Endothelial cell of umbilical vein (primary cell): ENCODE results near the gene MRC2. TPM values are rescaled to one million over a fixed set of nuclear protein-coding genes. Genes with fewer than 3 reads are reported as not detected.

Experiments used
- BruUV-seq: library from RNA; stranded (reverse); fragments of 400-500 nt; replicated peaks from 2 replicates; lab custom pipeline; 2021; lab: Mats Ljungman, UMichigan
- CTCF ChIA-PET: fragments of 300-600, 350-600 bp; sonication (Branson Sonifier 250); formaldehyde crosslinking; loops from one replicate; lab custom pipeline; 2021; ENCODE audit warnings: antibody characterized with exemption, inconsistent platforms; lab: Charles Lee
- POLR2A ChIA-PET: fragments of 300-600, 350-600 bp; sonication (Branson Sonifier 250); formaldehyde crosslinking; loops from one replicate; lab custom pipeline; 2021; ENCODE audit warnings: antibody characterized with exemption, inconsistent platforms; lab: Charles Lee
- DNase-seq: peaks from one replicate; pipeline ENCODE4 v3.0.0-alpha.2; 2011; ENCODE audit warnings: low read depth, low spot score
- FAIRE-seq: peaks from 2 replicates; lab custom pipeline; 2011; peaks lifted over from hg19 to GRCh38; lab: Jason Lieb, UNC
- H2AFZ ChIP-seq: 2 replicates; pipeline ENCODE4 v1.6.0; 2012; ENCODE audit warnings: low read depth, low read length, control low read depth, inconsistent platforms
- H3K27ac ChIP-seq: 2 replicates; pipeline ENCODE4 v1.5.1; 2011; ENCODE audit warnings: low read depth, mild to moderate bottlenecking, control low read depth, low read length, moderate library complexity; ENCODE audit not compliant: insufficient read depth
- H3K27me3 ChIP-seq, 2 experiments: 2 replicates each; pipeline versions ENCODE4 v1.6.0 to v1.6.1; 2011; ENCODE audit warnings: low read length in 2 of 2, mixed read lengths in 1 of 2; ENCODE audit not compliant: control insufficient read depth in 2 of 2, insufficient read depth in 2 of 2
- H3K36me3 ChIP-seq, 2 experiments: 2 replicates in 1 of 2; 3 replicates in 1 of 2; pipeline ENCODE4 v1.5.1; 2011; ENCODE audit warnings: low read length in 2 of 2, mild to moderate bottlenecking in 1 of 2, moderate library complexity in 1 of 2; ENCODE audit not compliant: control insufficient read depth in 2 of 2, insufficient read depth in 2 of 2; ENCODE audit errors: extremely low read depth in 1 of 2
- H3K4me1 ChIP-seq: 3 replicates; pipeline ENCODE4 v1.5.1; 2011; ENCODE audit warnings: mild to moderate bottlenecking, low read length; ENCODE audit not compliant: control insufficient read depth, insufficient read depth; ENCODE audit errors: extremely low read depth
- H3K4me2 ChIP-seq: 2 replicates; pipeline ENCODE4 v1.6.1; 2011; ENCODE audit warnings: low read length, control low read depth, mixed read lengths; ENCODE audit not compliant: insufficient read depth
- H3K4me3 ChIP-seq, 3 experiments: fragments of 200-600 bp in 1 of 3; sonication (generic), shearing (Covaris generic) in 1 of 3; replicated peaks in 1 of 3; 2 replicates each; pipeline ENCODE4 v1.5.1; 2011 to 2016; ENCODE audit warnings: control low read depth in 3 of 3, low read length in 3 of 3, mild to moderate bottlenecking in 2 of 3, inconsistent platforms in 1 of 3, low read depth in 1 of 3, moderate library complexity in 1 of 3; ENCODE audit not compliant: insufficient read depth in 1 of 3
- H3K79me2 ChIP-seq: 2 replicates; pipeline ENCODE4 v1.6.0; 2012; ENCODE audit warnings: low read length, inconsistent platforms; ENCODE audit not compliant: control insufficient read depth, insufficient read depth
- H3K9ac ChIP-seq: replicated peaks from 2 replicates; pipeline ENCODE3; 2011; ENCODE audit warnings: low read length, control low read depth; ENCODE audit not compliant: insufficient read depth; ENCODE audit errors: extremely low read depth
- H3K9me1 ChIP-seq: replicated peaks from 3 replicates; pipeline ENCODE4 v1.6.0; 2011; ENCODE audit warnings: mild to moderate bottlenecking, low read length; ENCODE audit not compliant: control insufficient read depth, insufficient read depth; ENCODE audit errors: extremely low read depth
- H3K9me3 ChIP-seq: replicated peaks from 2 replicates; pipeline ENCODE4 v1.5.1; 2012; ENCODE audit warnings: low read length, inconsistent platforms; ENCODE audit not compliant: control insufficient read depth, insufficient read depth
- H4K20me1 ChIP-seq: replicated peaks from 2 replicates; pipeline ENCODE3; 2011; ENCODE audit warnings: mild to moderate bottlenecking, low read length; ENCODE audit not compliant: control insufficient read depth, insufficient read depth; ENCODE audit errors: extremely low read depth
- EZH2 ChIP-seq: IDR thresholded peaks from 2 replicates; pipeline ENCODE4 v1.6.1; 2012; ENCODE audit warnings: borderline replicate concordance, low read depth, mild to moderate bottlenecking, moderate library complexity, low read length, inconsistent platforms; ENCODE audit not compliant: severe bottlenecking
- FOS ChIP-seq: IDR thresholded peaks from 2 replicates; pipeline ENCODE4 v1.6.1; 2011; ENCODE audit warnings: mild to moderate bottlenecking, low read length, moderate library complexity, borderline replicate concordance; ENCODE audit not compliant: insufficient read depth
- GATA2 ChIP-seq: IDR thresholded peaks from 2 replicates; pipeline ENCODE4 v1.7.0; 2011; ENCODE audit warnings: low read depth, mild to moderate bottlenecking, moderate library complexity, mixed read lengths, low read length; ENCODE audit not compliant: insufficient read length, insufficient read depth
- JUN ChIP-seq: IDR thresholded peaks from 2 replicates; pipeline ENCODE4 v1.6.1; 2011; ENCODE audit warnings: borderline replicate concordance, low read depth; ENCODE audit not compliant: insufficient read length, insufficient read depth
- MYC ChIP-seq: IDR thresholded peaks from one replicate; pipeline ENCODE4 v1.6.1; 2011; ENCODE audit warnings: mild to moderate bottlenecking, low read depth, low read length
- POLR2A ChIP-seq: IDR thresholded peaks from 2 replicates; pipeline ENCODE4 v1.6.1; 2012; ENCODE audit warnings: low read depth, mild to moderate bottlenecking, control low read depth, low read length
- POLR2AphosphoS5 ChIP-seq: IDR thresholded peaks from 2 replicates; pipeline ENCODE4 v1.6.1; 2012; ENCODE audit warnings: low read depth, mild to moderate bottlenecking, control low read depth, low read length, moderate library complexity; ENCODE audit not compliant: insufficient read depth
- dilution Hi-C: fragments of 300-500 bp; cut with MboI; formaldehyde crosslinking; loops from one replicate; pipeline ENCODE4 v1.15.0; 2019; ENCODE audit warnings: low sequenced_read_pairs; ENCODE audit not compliant: extremely low pct_ligation_motif_present
- intact Hi-C: fragments of 100-400 bp; cut with micrococcal nuclease; formaldehyde crosslinking; loops from one replicate; pipeline ENCODE4 v1.10.0; 2022
- polyA plus RNA-seq, 4 experiments: library from polyadenylated mRNA; depleted of rRNA in 3 of 4; stranded (reverse) in 3 of 4; unstranded in 1 of 4; fragments of >200 nt; gene quantifications; 2 replicates each; pipeline versions ENCODE4 v1.2.1 to v1.2.3, GENCODE V29; 2011 to 2012; ENCODE audit warnings: missing spikeins in 1 of 4
- total RNA-seq: library from RNA; stranded (reverse); gene quantifications from 2 replicates; pipeline ENCODE4 v1.2.3, GENCODE V29; 2021
- TF ChIP-seq, protein P1 (sequence below), 2 donors: IDR thresholded peaks; 1 replicate in 1 of 2; 2 replicates in 1 of 2; pipeline ENCODE4 v1.5.1; 2011; ENCODE audit warnings: low read length in 2 of 2, mild to moderate bottlenecking in 2 of 2, moderate library complexity in 2 of 2, control low read depth in 1 of 2, inconsistent platforms in 1 of 2, low read depth in 1 of 2; ENCODE audit not compliant: insufficient read depth in 1 of 2; ENCODE audit errors: extremely low read depth in 1 of 2
- TF ChIP-seq, protein P2 (sequence below): IDR thresholded peaks from 2 replicates; pipeline ENCODE4 v1.6.1; 2011; ENCODE audit not compliant: insufficient read depth, insufficient read length

The MRC2 gene
- total and polyA plus RNA-seq, 2 donors (not counting 3 experiments of a cell fraction or from before 2014, with no cell fraction given) = 30.6 to 52.7 TPM

DNA sequence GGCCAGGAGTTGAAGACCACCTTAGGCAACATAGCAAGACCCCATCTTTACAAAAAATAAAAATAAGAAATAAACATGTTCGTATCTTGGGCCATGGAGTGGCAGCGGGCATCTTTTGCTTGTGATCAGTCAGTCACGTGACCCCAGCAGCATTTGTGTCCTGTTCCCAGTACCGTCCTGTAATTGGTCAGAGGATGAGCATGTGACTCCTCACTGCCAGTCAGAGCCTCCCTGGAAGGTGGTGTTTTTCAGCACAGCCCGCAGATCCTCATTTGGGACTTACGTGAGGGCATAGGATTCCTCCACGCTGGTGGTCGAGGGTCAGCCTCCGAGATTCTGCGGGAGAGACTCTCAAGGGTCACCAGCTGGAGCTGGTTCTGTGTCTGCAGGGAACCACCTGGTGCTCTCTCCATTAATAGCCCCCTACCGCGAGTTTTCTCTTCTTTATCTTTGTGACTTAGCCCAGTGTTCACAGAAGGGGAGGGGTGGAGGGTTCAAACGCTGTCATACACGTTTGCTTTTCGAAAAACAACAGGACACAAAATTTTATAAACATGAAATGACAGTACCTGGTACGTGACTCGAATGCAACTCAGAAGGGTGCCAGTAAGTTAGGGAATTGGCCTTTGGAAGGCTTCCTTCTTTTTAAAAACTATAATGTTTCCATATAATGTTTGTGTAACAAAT is 17.2 kb downstream of the MRC2 start:
- H3K9me3 ChIP-seq = no peaks in the 10 kb centered on the region
- H4K20me1 ChIP-seq = no peaks in the 10 kb centered on the region
- FAIRE-seq (no peak), DNase-seq (no peak)
- no peak overlapping the region for H3K4me3 ChIP-seq
- no peak overlapping the region for H3K27ac ChIP-seq
- CTCF ChIA-PET = no interaction called here
- H3K27me3 ChIP-seq = no peaks in the 10 kb centered on the region
- no peak overlapping the region for H3K9ac ChIP-seq
- no peak overlapping the region for H2AFZ ChIP-seq
- no peaks in the 10 kb centered on the region for H3K36me3 ChIP-seq
- POLR2A ChIA-PET = no interaction called here
- no peaks in the 10 kb centered on the region for H3K9me1 ChIP-seq
- no TSS peak for BruUV-seq
- dilution Hi-C loops = no loop called here
- H3K4me2 ChIP-seq = no peak overlapping the region
- intact Hi-C loops = no loop called here
- no peaks in the 10 kb centered on the region for H3K79me2 ChIP-seq
- H3K4me1 ChIP-seq = no peaks in the 10 kb centered on the region
- TF ChIP-seq FOS (no peak), POLR2A (no peak), GATA2 (no peak), JUN (no peak), EZH2 (no peak), MYC (no peak), POLR2AphosphoS5 (no peak)
- TF ChIP-seq, protein P1, sequence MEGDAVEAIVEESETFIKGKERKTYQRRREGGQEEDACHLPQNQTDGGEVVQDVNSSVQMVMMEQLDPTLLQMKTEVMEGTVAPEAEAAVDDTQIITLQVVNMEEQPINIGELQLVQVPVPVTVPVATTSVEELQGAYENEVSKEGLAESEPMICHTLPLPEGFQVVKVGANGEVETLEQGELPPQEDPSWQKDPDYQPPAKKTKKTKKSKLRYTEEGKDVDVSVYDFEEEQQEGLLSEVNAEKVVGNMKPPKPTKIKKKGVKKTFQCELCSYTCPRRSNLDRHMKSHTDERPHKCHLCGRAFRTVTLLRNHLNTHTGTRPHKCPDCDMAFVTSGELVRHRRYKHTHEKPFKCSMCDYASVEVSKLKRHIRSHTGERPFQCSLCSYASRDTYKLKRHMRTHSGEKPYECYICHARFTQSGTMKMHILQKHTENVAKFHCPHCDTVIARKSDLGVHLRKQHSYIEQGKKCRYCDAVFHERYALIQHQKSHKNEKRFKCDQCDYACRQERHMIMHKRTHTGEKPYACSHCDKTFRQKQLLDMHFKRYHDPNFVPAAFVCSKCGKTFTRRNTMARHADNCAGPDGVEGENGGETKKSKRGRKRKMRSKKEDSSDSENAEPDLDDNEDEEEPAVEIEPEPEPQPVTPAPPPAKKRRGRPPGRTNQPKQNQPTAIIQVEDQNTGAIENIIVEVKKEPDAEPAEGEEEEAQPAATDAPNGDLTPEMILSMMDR (IDR thresholded peaks at IDR 0.05; ENCODE audit: extremely low read depth in 1 of 2, insufficient read depth in 1 of 2, low read depth in 1 of 2, low read length in 2 of 2) = no peak
- TF ChIP-seq, protein P2, sequence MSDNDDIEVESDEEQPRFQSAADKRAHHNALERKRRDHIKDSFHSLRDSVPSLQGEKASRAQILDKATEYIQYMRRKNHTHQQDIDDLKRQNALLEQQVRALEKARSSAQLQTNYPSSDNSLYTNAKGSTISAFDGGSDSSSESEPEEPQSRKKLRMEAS = no peak
